PFSK-1 (cell line): Measurements from ENCODE around the gene LINGO3.

ENCODE experiments used
- FOXP2 ChIP-seq: optimal IDR thresholded peaks from 2 replicates; pipeline ENCODE3; 2011; ENCODE audit warnings: borderline replicate concordance, control low read depth, inconsistent platforms; ENCODE audit not compliant: insufficient read depth; ENCODE audit errors: extremely low read length, extremely low read depth
- POLR2AphosphoS5 ChIP-seq: IDR thresholded peaks from 2 replicates; pipeline ENCODE4 v1.6.1; 2012; ENCODE audit warnings: low read depth, mild to moderate bottlenecking, control low read depth, low read length, moderate library complexity
- REST ChIP-seq, 2 experiments: IDR thresholded peaks; 2 replicates each; pipeline versions ENCODE4 v1.6.1 to v1.8.0; 2011 to 2012; ENCODE audit warnings: low read depth in 2 of 2, low read length in 2 of 2, control low read depth in 1 of 2, inconsistent platforms in 1 of 2, mild to moderate bottlenecking in 1 of 2, moderate library complexity in 1 of 2; ENCODE audit not compliant: insufficient read depth in 1 of 2
- SIN3A ChIP-seq: IDR thresholded peaks from 2 replicates; pipeline ENCODE4 v1.6.1; 2012; ENCODE audit warnings: mild to moderate bottlenecking, low read length, moderate library complexity, borderline replicate concordance; ENCODE audit not compliant: insufficient read depth
- TAF1 ChIP-seq: IDR thresholded peaks from 2 replicates; pipeline ENCODE4 v1.6.1; 2012; ENCODE audit warnings: low read length, control low read depth, borderline replicate concordance; ENCODE audit not compliant: insufficient read depth

GRCh38 chr19:2294687-2295335 lies 13.1 kb downstream of the LINGO3 start:
- no peak for TF ChIP-seq POLR2AphosphoS5
- TF ChIP-seq FOXP2 = no peak
- no peak for TF ChIP-seq SIN3A
- no peak for TF ChIP-seq REST (IDR thresholded peaks at IDR 0.05; ENCODE audit: insufficient read depth in 1 of 2, low read depth in 2 of 2, low read length in 2 of 2)
- no peak for TF ChIP-seq TAF1
